HCT116 (cell line): ENCODE data around the gene C2orf72. TPM values are rescaled to one million over a fixed set of nuclear protein-coding genes. Genes with fewer than 3 reads are reported as not detected.

Source experiments
- ATAC-seq: fragments of 200-7000 bp; cut with Tn5 transposase; 2 replicates; pipeline ENCODE4 v1.9.1; 2020; ENCODE audit warnings: mild to moderate bottlenecking, moderate library complexity
- BruUV-seq: library from RNA; stranded (reverse); fragments of 400-500 nt; replicated peaks from 2 replicates; lab custom pipeline; 2021; lab: Mats Ljungman, UMichigan
- CTCF ChIA-PET: fragments of 300-600 bp; sonication (Branson Sonifier 250); formaldehyde crosslinking; loops from one replicate; lab custom pipeline; 2021; ENCODE audit warnings: antibody characterized with exemption; lab: Charles Lee
- POLR2A ChIA-PET: fragments of 300-600, 350-600 bp; sonication (Branson Sonifier 250); formaldehyde crosslinking; loops from one replicate; lab custom pipeline; 2021; ENCODE audit warnings: antibody characterized with exemption; lab: Charles Lee
- RAD21 ChIA-PET, 2 experiments: fragments of 300-600 bp; sonication (Branson Sonifier 250); formaldehyde crosslinking; loops; one replicate each; lab custom pipeline; 2023; ENCODE audit warnings: low total read pairs in 2 of 2; ENCODE audit not compliant: uncharacterized antibody in 2 of 2, unreplicated experiment in 2 of 2, low non-redundant PET in 1 of 2; lab: Charles Lee
- DNase-seq: peaks from one replicate; pipeline ENCODE4 v3.0.0-alpha.2; 2010; ENCODE audit warnings: low read depth, low spot score
- H2AFZ ChIP-seq: fragments of 200-600 bp; shearing (Covaris generic), sonication (generic); 2 replicates; pipeline ENCODE4 v1.6.1; 2017; ENCODE audit warnings: low read depth, mixed run types, mixed read lengths, antibody characterized with exemption, low read length; ENCODE audit not compliant: poor library complexity, severe bottlenecking
- H3K27ac ChIP-seq: 2 replicates; pipeline ENCODE4 v1.5.1; 2012; ENCODE audit warnings: low read depth, low read length
- H3K27me3 ChIP-seq: fragments of 200-600 bp; sonication (generic); 2 replicates; pipeline ENCODE4 v1.6.1; 2016; ENCODE audit warnings: mixed run types, low read length, mixed read lengths; ENCODE audit not compliant: insufficient read depth
- H3K36me3 ChIP-seq, 2 experiments: fragments of 200-500 bp in 1 of 2; fragments of 200-600 bp in 1 of 2; sonication (Bioruptor generic) in 1 of 2; sonication (generic) in 1 of 2; 2 replicates each; pipeline versions ENCODE4 v1.5.1 to v1.6.1; 2014 to 2016; ENCODE audit warnings: low read length in 2 of 2, inconsistent platforms in 1 of 2, mixed read lengths in 1 of 2, mixed run types in 1 of 2; ENCODE audit not compliant: insufficient read depth in 2 of 2, control insufficient read depth in 1 of 2
- H3K4me1 ChIP-seq, 2 experiments: fragments of 200-600 bp in 1 of 2; sonication (generic) in 1 of 2; 2 replicates each; pipeline versions ENCODE4 v1.5.1 to v1.6.1; 2012 to 2017; ENCODE audit warnings: low read length in 2 of 2, inconsistent platforms in 1 of 2, mild to moderate bottlenecking in 1 of 2, mixed read lengths in 1 of 2, mixed run types in 1 of 2, moderate library complexity in 1 of 2; ENCODE audit not compliant: insufficient read depth in 2 of 2, control insufficient read depth in 1 of 2
- H3K4me2 ChIP-seq: fragments of 200-600 bp; sonication (generic); 2 replicates; pipeline ENCODE4 v1.6.1; 2017; ENCODE audit warnings: mixed run types, low read length, mixed read lengths
- H3K4me3 ChIP-seq, 2 experiments: fragments of 200-600 bp in 1 of 2; sonication (generic) in 1 of 2; replicated peaks in 1 of 2; 2 replicates each; pipeline ENCODE4 v1.5.1; 2011 to 2016; ENCODE audit warnings: low read length in 2 of 2, control low read depth in 1 of 2, low read depth in 1 of 2, mild to moderate bottlenecking in 1 of 2, mixed read lengths in 1 of 2, mixed run types in 1 of 2
- H3K79me2 ChIP-seq: fragments of 200-600 bp; sonication (generic); 2 replicates; pipeline ENCODE4 v1.6.1; 2017; ENCODE audit warnings: mild to moderate bottlenecking, mixed run types, low read length, moderate library complexity, mixed read lengths; ENCODE audit not compliant: insufficient read depth
- H3K9ac ChIP-seq: fragments of 200-600 bp; sonication (generic); 2 replicates; pipeline ENCODE4 v1.6.1; 2016; ENCODE audit warnings: low read length, mixed read lengths
- H3K9me2 ChIP-seq: fragments of 200-600 bp; sonication (generic), shearing (Covaris generic); 2 replicates; pipeline ENCODE4 v1.6.1; 2017; ENCODE audit warnings: mixed run types, mild to moderate bottlenecking, moderate library complexity; ENCODE audit not compliant: insufficient read depth
- H3K9me3 ChIP-seq, 2 experiments: fragments of 200-500 bp in 1 of 2; fragments of 200-600 bp in 1 of 2; sonication (Bioruptor generic) in 1 of 2; sonication (generic) in 1 of 2; 2 replicates each; pipeline ENCODE4 v1.6.1; 2014 to 2017; ENCODE audit warnings: low read length in 2 of 2, mixed read lengths in 2 of 2, inconsistent platforms in 1 of 2, low read depth in 1 of 2, mild to moderate bottlenecking in 1 of 2, mixed run types in 1 of 2, moderate library complexity in 1 of 2; ENCODE audit not compliant: control insufficient read depth in 1 of 2, insufficient read depth in 1 of 2
- H4K20me1 ChIP-seq: fragments of 200-600 bp; sonication (generic), shearing (Covaris generic); 2 replicates; pipeline ENCODE4 v1.6.1; 2017; ENCODE audit warnings: mixed run types, mild to moderate bottlenecking, moderate library complexity; ENCODE audit not compliant: insufficient read depth
- CBX3 ChIP-seq: IDR thresholded peaks from 2 replicates; pipeline ENCODE4 v1.6.1; 2012; ENCODE audit warnings: low read depth
- EZH2phosphoT487 ChIP-seq: fragments of 200-600 bp; IDR thresholded peaks from 2 replicates; pipeline ENCODE4 v1.6.1; 2018; ENCODE audit warnings: antibody characterized with exemption, borderline replicate concordance
- FOSL1 ChIP-seq: IDR thresholded peaks from 2 replicates; pipeline ENCODE4 v1.6.1; 2012; ENCODE audit warnings: low read depth
- MAX ChIP-seq: IDR thresholded peaks from 2 replicates; pipeline ENCODE4 v1.6.1; 2012
- POLR2A ChIP-seq: IDR thresholded peaks from 2 replicates; pipeline ENCODE4 v1.7.0; 2011; ENCODE audit warnings: borderline replicate concordance; ENCODE audit not compliant: insufficient read depth, insufficient read length; ENCODE audit errors: extremely low read depth
- POLR2AphosphoS5 ChIP-seq: IDR thresholded peaks from 2 replicates; pipeline ENCODE4 v1.6.1; 2011; ENCODE audit warnings: mild to moderate bottlenecking, low read depth, low read length, moderate library complexity
- RAD21 ChIP-seq: IDR thresholded peaks from 2 replicates; pipeline ENCODE4 v1.6.1; 2012; ENCODE audit warnings: low read depth, mild to moderate bottlenecking
- SIN3A ChIP-seq: IDR thresholded peaks from 2 replicates; pipeline ENCODE4 v1.6.1; 2012; ENCODE audit warnings: low read depth
- SP1 ChIP-seq: IDR thresholded peaks from 2 replicates; pipeline ENCODE4 v1.6.1; 2012; ENCODE audit warnings: low read depth
- ZBTB33 ChIP-seq: IDR thresholded peaks from 2 replicates; pipeline ENCODE4 v1.6.1; 2011; ENCODE audit warnings: mild to moderate bottlenecking, low read length, moderate library complexity; ENCODE audit not compliant: insufficient replicate concordance; ENCODE audit errors: extremely low read depth
- ZFX ChIP-seq: fragments of 450-650 bp; IDR thresholded peaks from 2 replicates; pipeline ENCODE4 v1.6.1; 2017
- ZNF274 ChIP-seq: fragments of 200-500 bp; sonication (Bioruptor generic); IDR thresholded peaks from 2 replicates; pipeline ENCODE4 v1.6.1; 2014; ENCODE audit warnings: mild to moderate bottlenecking, low read depth, low read length, inconsistent platforms
- intact Hi-C: fragments of 100-400 bp; cut with micrococcal nuclease; formaldehyde crosslinking; loops from 2 replicates; pipeline ENCODE4 v1.10.0; 2022
- total RNA-seq: library from RNA; stranded (reverse); gene quantifications from one replicate; pipeline ENCODE4 v1.2.1, GENCODE V29; 2021; ENCODE audit not compliant: unreplicated experiment
- TF ChIP-seq, protein P1 (sequence below): IDR thresholded peaks from 2 replicates; pipeline ENCODE4 v1.6.1; 2012
- TF ChIP-seq, protein P2 (sequence below), 3 experiments: fragments of 200-600 bp in 1 of 3; sonication (generic) in 1 of 3; IDR thresholded peaks in 2 of 3; conservative IDR thresholded peaks in 1 of 3; 2 replicates each; pipeline ENCODE4 v1.5.1; 2012 to 2017; ENCODE audit warnings: low read depth in 2 of 3, low read length in 2 of 3, antibody characterized with exemption in 1 of 3, borderline replicate concordance in 1 of 3, control low read depth in 1 of 3, mild to moderate bottlenecking in 1 of 3, mixed read lengths in 1 of 3, mixed run types in 1 of 3, moderate library complexity in 1 of 3; ENCODE audit not compliant: insufficient read depth in 1 of 3
- TF ChIP-seq, protein P3 (sequence below): IDR thresholded peaks from 2 replicates; pipeline ENCODE4 v1.6.1; 2012; ENCODE audit warnings: low read depth

C2orf72 gene
- total RNA-seq, 1 experiment from 2014 or later, result 3.7 TPM

GRCh38 chr2:231051116-231051515, 13.8 kb downstream of the C2orf72 start:
- no peak overlapping the region for H2AFZ ChIP-seq
- CTCF ChIA-PET, result interaction anchor here (1.4 kb wide), 1 partner anchor 227 kb away, joined by 3 read pairs; no protein-coding TSS in a partner anchor
- H3K9ac ChIP-seq, result no peak overlapping the region
- TF ChIP-seq POLR2A (no peak), EZH2phosphoT487 (no peak), RAD21 (no peak), ZBTB33 (no peak), SIN3A (no peak), MAX (no peak), ZNF274 (no peak), SP1 (no peak), POLR2AphosphoS5 (no peak), ZFX (no peak), FOSL1 (no peak), CBX3 (no peak)
- TF ChIP-seq, protein P1, sequence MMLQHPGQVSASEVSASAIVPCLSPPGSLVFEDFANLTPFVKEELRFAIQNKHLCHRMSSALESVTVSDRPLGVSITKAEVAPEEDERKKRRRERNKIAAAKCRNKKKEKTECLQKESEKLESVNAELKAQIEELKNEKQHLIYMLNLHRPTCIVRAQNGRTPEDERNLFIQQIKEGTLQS, result no peak
- TF ChIP-seq, protein P2, sequence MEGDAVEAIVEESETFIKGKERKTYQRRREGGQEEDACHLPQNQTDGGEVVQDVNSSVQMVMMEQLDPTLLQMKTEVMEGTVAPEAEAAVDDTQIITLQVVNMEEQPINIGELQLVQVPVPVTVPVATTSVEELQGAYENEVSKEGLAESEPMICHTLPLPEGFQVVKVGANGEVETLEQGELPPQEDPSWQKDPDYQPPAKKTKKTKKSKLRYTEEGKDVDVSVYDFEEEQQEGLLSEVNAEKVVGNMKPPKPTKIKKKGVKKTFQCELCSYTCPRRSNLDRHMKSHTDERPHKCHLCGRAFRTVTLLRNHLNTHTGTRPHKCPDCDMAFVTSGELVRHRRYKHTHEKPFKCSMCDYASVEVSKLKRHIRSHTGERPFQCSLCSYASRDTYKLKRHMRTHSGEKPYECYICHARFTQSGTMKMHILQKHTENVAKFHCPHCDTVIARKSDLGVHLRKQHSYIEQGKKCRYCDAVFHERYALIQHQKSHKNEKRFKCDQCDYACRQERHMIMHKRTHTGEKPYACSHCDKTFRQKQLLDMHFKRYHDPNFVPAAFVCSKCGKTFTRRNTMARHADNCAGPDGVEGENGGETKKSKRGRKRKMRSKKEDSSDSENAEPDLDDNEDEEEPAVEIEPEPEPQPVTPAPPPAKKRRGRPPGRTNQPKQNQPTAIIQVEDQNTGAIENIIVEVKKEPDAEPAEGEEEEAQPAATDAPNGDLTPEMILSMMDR (IDR thresholded peaks at IDR 0.05 in 2 of 3, conservative IDR thresholded peaks at IDR 0.05 in 1 of 3; ENCODE audit: borderline replicate concordance in 1 of 3, insufficient read depth in 1 of 3, low read depth in 2 of 3, low read length in 2 of 3), result no peak
- TF ChIP-seq, protein P3, sequence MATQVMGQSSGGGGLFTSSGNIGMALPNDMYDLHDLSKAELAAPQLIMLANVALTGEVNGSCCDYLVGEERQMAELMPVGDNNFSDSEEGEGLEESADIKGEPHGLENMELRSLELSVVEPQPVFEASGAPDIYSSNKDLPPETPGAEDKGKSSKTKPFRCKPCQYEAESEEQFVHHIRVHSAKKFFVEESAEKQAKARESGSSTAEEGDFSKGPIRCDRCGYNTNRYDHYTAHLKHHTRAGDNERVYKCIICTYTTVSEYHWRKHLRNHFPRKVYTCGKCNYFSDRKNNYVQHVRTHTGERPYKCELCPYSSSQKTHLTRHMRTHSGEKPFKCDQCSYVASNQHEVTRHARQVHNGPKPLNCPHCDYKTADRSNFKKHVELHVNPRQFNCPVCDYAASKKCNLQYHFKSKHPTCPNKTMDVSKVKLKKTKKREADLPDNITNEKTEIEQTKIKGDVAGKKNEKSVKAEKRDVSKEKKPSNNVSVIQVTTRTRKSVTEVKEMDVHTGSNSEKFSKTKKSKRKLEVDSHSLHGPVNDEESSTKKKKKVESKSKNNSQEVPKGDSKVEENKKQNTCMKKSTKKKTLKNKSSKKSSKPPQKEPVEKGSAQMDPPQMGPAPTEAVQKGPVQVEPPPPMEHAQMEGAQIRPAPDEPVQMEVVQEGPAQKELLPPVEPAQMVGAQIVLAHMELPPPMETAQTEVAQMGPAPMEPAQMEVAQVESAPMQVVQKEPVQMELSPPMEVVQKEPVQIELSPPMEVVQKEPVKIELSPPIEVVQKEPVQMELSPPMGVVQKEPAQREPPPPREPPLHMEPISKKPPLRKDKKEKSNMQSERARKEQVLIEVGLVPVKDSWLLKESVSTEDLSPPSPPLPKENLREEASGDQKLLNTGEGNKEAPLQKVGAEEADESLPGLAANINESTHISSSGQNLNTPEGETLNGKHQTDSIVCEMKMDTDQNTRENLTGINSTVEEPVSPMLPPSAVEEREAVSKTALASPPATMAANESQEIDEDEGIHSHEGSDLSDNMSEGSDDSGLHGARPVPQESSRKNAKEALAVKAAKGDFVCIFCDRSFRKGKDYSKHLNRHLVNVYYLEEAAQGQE, result no peak
- no peaks in the 10 kb centered on the region for H3K79me2 ChIP-seq
- H3K4me1 ChIP-seq, result peaks cover 4 to 20% of the 10 kb centered on the region in 2 experiments; a peak in 3 of 4 replicates
- POLR2A ChIA-PET, result interaction anchor here (0.6 kb wide), 1 partner anchor 401 kb away, joined by 3 read pairs; no protein-coding TSS in a partner anchor
- no peaks in the 10 kb centered on the region for H3K36me3 ChIP-seq
- RAD21 ChIA-PET, result no interaction called here
- no peaks in the 10 kb centered on the region for H3K27me3 ChIP-seq
- ATAC-seq (no peak), DNase-seq (no peak)
- no peak overlapping the region for H3K4me3 ChIP-seq
- H4K20me1 ChIP-seq, result no peaks in the 10 kb centered on the region
- no peak overlapping the region for H3K4me2 ChIP-seq
- H3K9me3 ChIP-seq, result no peaks in the 10 kb centered on the region
- no TSS peak for BruUV-seq
- no peaks in the 10 kb centered on the region for H3K9me2 ChIP-seq
- intact Hi-C loops, result no loop called here
- no peak overlapping the region for H3K27ac ChIP-seq
